K562 (cell line): Measurements from ENCODE around the gene NAA10. TPM values are rescaled to one million over a fixed set of nuclear protein-coding genes. Genes with fewer than 3 reads are reported as not detected.

ENCODE experiments used
- BRD9 ChIP-seq: fragments of 450-650 bp; IDR thresholded peaks from 2 replicates; pipeline ENCODE4 v1.6.1; 2018; ENCODE audit warnings: low read depth; ENCODE audit not compliant: partially characterized antibody
- CGGBP1 ChIP-seq: fragments of 250-450 bp; sonication (Bioruptor Pico); IDR thresholded peaks from 2 replicates; pipeline ENCODE4 v1.9.0; 2021; ENCODE audit warnings: mild to moderate bottlenecking
- CHAMP1 ChIP-seq: fragments of 450-650 bp; IDR thresholded peaks from 2 replicates; pipeline ENCODE4 v1.6.1; 2016; ENCODE audit warnings: mild to moderate bottlenecking
- DPF2 ChIP-seq: fragments of 450-650 bp; IDR thresholded peaks from 2 replicates; pipeline ENCODE4 v1.6.1; 2016
- FOXK2 ChIP-seq, 2 experiments: fragments of 450-650 bp; IDR thresholded peaks in 1 of 2; conservative IDR thresholded peaks in 1 of 2; 2 replicates each; pipeline ENCODE4 v1.6.1; 2016; ENCODE audit warnings: low read depth in 2 of 2, mild to moderate bottlenecking in 1 of 2
- GATA2 ChIP-seq: sonication (generic); formaldehyde crosslinking; IDR thresholded peaks from 2 replicates; pipeline ENCODE4 v1.4.0; 2020; ENCODE audit warnings: mild to moderate bottlenecking, missing genetic modification reagents
- JUND ChIP-seq, 2 experiments: IDR thresholded peaks; 2 replicates in 1 of 2; 3 replicates in 1 of 2; pipeline ENCODE4 v1.6.1; 2011; ENCODE audit warnings: borderline replicate concordance in 2 of 2, low read depth in 2 of 2, low read length in 2 of 2, improper control_type of control experiment in 1 of 2, missing biosample characterization in 1 of 2, missing genetic modification characterization in 1 of 2, missing genetic modification reagents in 1 of 2
- NBN ChIP-seq: fragments of 450-650 bp; IDR thresholded peaks from 2 replicates; pipeline ENCODE4 v1.6.1; 2016; ENCODE audit warnings: low read depth, mild to moderate bottlenecking
- SAP30 ChIP-seq: fragments of 200-600 bp; sonication (generic); IDR thresholded peaks from 2 replicates; pipeline ENCODE4 v1.6.1; 2012; ENCODE audit warnings: borderline replicate concordance, low read depth, mild to moderate bottlenecking, moderate library complexity, low read length, control low read depth, inconsistent platforms; ENCODE audit not compliant: insufficient read depth, poor library complexity, severe bottlenecking
- SMARCE1 ChIP-seq: fragments of 450-650 bp; IDR thresholded peaks from 2 replicates; pipeline ENCODE4 v1.7.1; 2016; ENCODE audit warnings: mild to moderate bottlenecking
- SREBF2 ChIP-seq: sonication (generic); formaldehyde crosslinking; IDR thresholded peaks from 2 replicates; pipeline ENCODE4 v1.4.0; 2020; ENCODE audit warnings: mild to moderate bottlenecking, missing genetic modification reagents
- TCF7L2 ChIP-seq: fragments of 150-350 bp; IDR thresholded peaks from 2 replicates; pipeline ENCODE4 v1.6.1; 2016; ENCODE audit warnings: low read depth, mild to moderate bottlenecking, low read length, moderate library complexity
- ZBED1 ChIP-seq: IDR thresholded peaks from 2 replicates; pipeline ENCODE4 v1.6.1; 2014
- ZFP1 ChIP-seq: fragments of 450-650 bp; formaldehyde crosslinking; IDR thresholded peaks from 2 replicates; pipeline ENCODE4 v1.4.0; 2020; ENCODE audit warnings: mild to moderate bottlenecking, mixed read lengths
- ZKSCAN8 ChIP-seq: fragments of 200-800 bp; sonication (Bioruptor generic); IDR thresholded peaks from 2 replicates; pipeline ENCODE4 v1.6.1; 2016; ENCODE audit warnings: missing genetic modification characterization, missing compliant biosample characterization
- ZNF3 ChIP-seq: fragments of 250-450 bp; sonication (Bioruptor Pico); IDR thresholded peaks from 2 replicates; pipeline ENCODE4 v1.5.0; 2021; ENCODE audit warnings: mild to moderate bottlenecking, moderate library complexity
- ZNF444 ChIP-seq: fragments of 250-450 bp; sonication (Bioruptor Pico); IDR thresholded peaks from 2 replicates; pipeline ENCODE4 v1.4.0; 2020; ENCODE audit warnings: mild to moderate bottlenecking, moderate library complexity
- ZNF589 ChIP-seq: fragments of 200-800 bp; sonication (Bioruptor generic); IDR thresholded peaks from 2 replicates; pipeline ENCODE4 v1.6.1; 2016; ENCODE audit warnings: low read depth, missing genetic modification characterization, missing compliant biosample characterization
- polyA plus RNA-seq, 8 experiments: library from polyadenylated mRNA; depleted of rRNA in 4 of 8; stranded (reverse) in 5 of 8; unstranded in 3 of 8; fragments of >200 nt; fragmentation: Nextera tagmentation in 2 of 8; fragmentation: Illumina TruSeq in 1 of 8; extraction: Ambion mirVana in 2 of 8; extraction: Trizol in 1 of 8; gene quantifications; 2 replicates each; pipeline versions ENCODE4 v1.2.1 to v1.2.3, GENCODE V29; 2011 to 2014; ENCODE audit warnings: inconsistent platforms in 1 of 8, missing spikeins in 1 of 8
- total RNA-seq, 7 experiments: library from RNA; depleted of rRNA in 6 of 7; stranded (reverse); fragments of >200 nt in 6 of 7; fragmentation: Illumina TruSeq in 2 of 7; extraction: Trizol in 2 of 7; gene quantifications; 2 replicates each; pipeline versions ENCODE4 v1.2.1 to v1.2.3, GENCODE V29; 2011 to 2021; ENCODE audit warnings: low replicate concordance in 1 of 7
- TF ChIP-seq, protein P1 (sequence below): fragments of 200-800 bp; sonication (Bioruptor generic); IDR thresholded peaks from 2 replicates; pipeline ENCODE4 v1.6.1; 2017; ENCODE audit warnings: missing genetic modification characterization, missing compliant biosample characterization
- TF ChIP-seq, protein P2 (sequence below): fragments of 450-650 bp; IDR thresholded peaks from 2 replicates; pipeline ENCODE4 v1.6.1; 2014; ENCODE audit warnings: low read depth, mild to moderate bottlenecking, moderate library complexity, borderline replicate concordance
- TF ChIP-seq, protein P3 (sequence below), 2 experiments: fragments of 450-650 bp in 1 of 2; sonication (generic) in 1 of 2; formaldehyde crosslinking in 1 of 2; IDR thresholded peaks in 1 of 2; conservative IDR thresholded peaks in 1 of 2; 2 replicates each; pipeline versions ENCODE4 v1.6.1 to v1.8.1; 2016 to 2023; ENCODE audit warnings: mild to moderate bottlenecking in 2 of 2, moderate library complexity in 2 of 2, inconsistent platforms in 1 of 2, missing genetic modification reagents in 1 of 2

NAA10 gene
- total and polyA plus RNA-seq, 9 of the 15 experiments (the other 6 are each of a cell fraction or from before 2014, with no cell fraction given), result 11.1 to 250 (median 134) TPM

GRCh38 chrX:153897899-153898298 is 36.9 kb downstream of the NAA10 start (continued):
- TF ChIP-seq, protein P1, sequence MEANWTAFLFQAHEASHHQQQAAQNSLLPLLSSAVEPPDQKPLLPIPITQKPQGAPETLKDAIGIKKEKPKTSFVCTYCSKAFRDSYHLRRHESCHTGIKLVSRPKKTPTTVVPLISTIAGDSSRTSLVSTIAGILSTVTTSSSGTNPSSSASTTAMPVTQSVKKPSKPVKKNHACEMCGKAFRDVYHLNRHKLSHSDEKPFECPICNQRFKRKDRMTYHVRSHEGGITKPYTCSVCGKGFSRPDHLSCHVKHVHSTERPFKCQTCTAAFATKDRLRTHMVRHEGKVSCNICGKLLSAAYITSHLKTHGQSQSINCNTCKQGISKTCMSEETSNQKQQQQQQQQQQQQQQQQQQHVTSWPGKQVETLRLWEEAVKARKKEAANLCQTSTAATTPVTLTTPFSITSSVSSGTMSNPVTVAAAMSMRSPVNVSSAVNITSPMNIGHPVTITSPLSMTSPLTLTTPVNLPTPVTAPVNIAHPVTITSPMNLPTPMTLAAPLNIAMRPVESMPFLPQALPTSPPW, result peak; percentile 89
- no peak; the same call in 1 of the 2 replicates for TF ChIP-seq CGGBP1 (CRISPR knock-in tag)
- TF ChIP-seq ZNF3 (CRISPR knock-in tag), result no peak
- peak; percentile 73 for TF ChIP-seq TCF7L2
- TF ChIP-seq ZBED1, result peak; percentile 74; the same call in 1 of the 2 replicates
- peak; percentile 98 for TF ChIP-seq GATA2
- peak; percentile 95 for TF ChIP-seq SMARCE1
- TF ChIP-seq, protein P2, sequence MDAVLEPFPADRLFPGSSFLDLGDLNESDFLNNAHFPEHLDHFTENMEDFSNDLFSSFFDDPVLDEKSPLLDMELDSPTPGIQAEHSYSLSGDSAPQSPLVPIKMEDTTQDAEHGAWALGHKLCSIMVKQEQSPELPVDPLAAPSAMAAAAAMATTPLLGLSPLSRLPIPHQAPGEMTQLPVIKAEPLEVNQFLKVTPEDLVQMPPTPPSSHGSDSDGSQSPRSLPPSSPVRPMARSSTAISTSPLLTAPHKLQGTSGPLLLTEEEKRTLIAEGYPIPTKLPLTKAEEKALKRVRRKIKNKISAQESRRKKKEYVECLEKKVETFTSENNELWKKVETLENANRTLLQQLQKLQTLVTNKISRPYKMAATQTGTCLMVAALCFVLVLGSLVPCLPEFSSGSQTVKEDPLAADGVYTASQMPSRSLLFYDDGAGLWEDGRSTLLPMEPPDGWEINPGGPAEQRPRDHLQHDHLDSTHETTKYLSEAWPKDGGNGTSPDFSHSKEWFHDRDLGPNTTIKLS, result 0 out of 2 replicates have a peak, but pooled peaks have one; percentile 36
- peak; percentile 43 for TF ChIP-seq BRD9
- TF ChIP-seq CHAMP1, result peak; percentile 86
- no peak for TF ChIP-seq ZFP1 (CRISPR knock-in tag)
- peak; percentile 74 to 83; a peak in 3 of 4 replicates for TF ChIP-seq FOXK2 (conservative IDR thresholded peaks at IDR 0.05 in 1 of 2, IDR thresholded peaks at IDR 0.05 in 1 of 2; ENCODE audit: low read depth in 2 of 2)
- peak; percentile 83 for TF ChIP-seq ZKSCAN8
- TF ChIP-seq NBN, result peak; percentile 87
- peak; percentile 44; the same call in 1 of the 2 replicates for TF ChIP-seq JUND (IDR thresholded peaks at IDR 0.05; ENCODE audit: borderline replicate concordance, low read depth, low read length)
- no peak for TF ChIP-seq JUND (tag; IDR thresholded peaks at IDR 0.05; ENCODE audit: borderline replicate concordance, low read depth, low read length)
- peak; percentile 87 for TF ChIP-seq ZNF589 (CRISPR knock-in tag)
- peak; percentile 90 for TF ChIP-seq ZNF444 (CRISPR knock-in tag)
- TF ChIP-seq SREBF2 (CRISPR knock-in tag), result no peak
- TF ChIP-seq SAP30, result no peak
- TF ChIP-seq, protein P3, sequence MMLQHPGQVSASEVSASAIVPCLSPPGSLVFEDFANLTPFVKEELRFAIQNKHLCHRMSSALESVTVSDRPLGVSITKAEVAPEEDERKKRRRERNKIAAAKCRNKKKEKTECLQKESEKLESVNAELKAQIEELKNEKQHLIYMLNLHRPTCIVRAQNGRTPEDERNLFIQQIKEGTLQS (IDR thresholded peaks at IDR 0.05), result peak; percentile 43; the same call in 1 of the 2 replicates
- TF ChIP-seq, protein P3 (CRISPR knock-in tag; conservative IDR thresholded peaks at IDR 0.05), result no peak
- peak; percentile 98 for TF ChIP-seq DPF2
